PC-9 (cell line): ENCODE measurements around the gene MYRIP.
"Not testable (repeated sequence)": the region's sequence is repeated elsewhere in the genome, so short reads cannot be mapped to it uniquely, and the experiment has no call there.

Source experiments
- CTCF ChIP-seq: fragments of 200-600 bp; sonication (generic); conservative IDR thresholded peaks from 2 replicates; pipeline ENCODE4 v1.6.1; 2017; ENCODE audit warnings: mixed run types, antibody characterized with exemption, mild to moderate bottlenecking, moderate library complexity
- EZH2 ChIP-seq: fragments of 200-600 bp; sonication (generic); IDR thresholded peaks from 2 replicates; pipeline ENCODE4 v1.8.0; 2017; ENCODE audit warnings: antibody characterized with exemption, low read depth

- TF ChIP-seq EZH2, CTCF: not testable (repeated sequence)
These were observed 24.4 kb downstream of the MYRIP start for GRCh38 chr3:39833764-39834163.
